H1 (cell line): ENCODE measurements around the gene STEAP4. TPM values are rescaled to one million over a fixed set of nuclear protein-coding genes. Genes with fewer than 3 reads are reported as not detected.

Experiments
- CTCF ChIA-PET: fragments of 300-600 bp; sonication (Branson Sonifier 250); formaldehyde crosslinking; loops from one replicate; lab custom pipeline; 2021; ENCODE audit not compliant: partially characterized antibody; lab: Charles Lee
- POLR2A ChIA-PET: fragments of 300-600 bp; sonication (Branson Sonifier 250); formaldehyde crosslinking; loops from one replicate; lab custom pipeline; 2021; ENCODE audit warnings: inconsistent platforms; ENCODE audit not compliant: partially characterized antibody; lab: Charles Lee
- DNase-seq, 2 experiments: peaks; one replicate each; pipeline versions ENCODE4 v3.0.0 to v3.0.0-alpha.2; 2010 to 2022; ENCODE audit warnings: low spot score in 2 of 2, low read depth in 1 of 2, mixed read lengths in 1 of 2
- FAIRE-seq: peaks from 2 replicates; lab custom pipeline; 2011; peaks lifted over from hg19 to GRCh38; lab: Jason Lieb, UNC
- H2AFZ ChIP-seq: 2 replicates; pipeline ENCODE4 v1.8.1; 2012; ENCODE audit warnings: low read length, inconsistent platforms
- H2AK5ac ChIP-seq: 2 replicates; pipeline ENCODE4 v1.6.1; 2013; ENCODE audit warnings: low read depth, low read length
- H2BK120ac ChIP-seq: replicated peaks from 2 replicates; pipeline ENCODE3; 2013; ENCODE audit warnings: low read depth, low read length, inconsistent platforms
- H2BK12ac ChIP-seq: 2 replicates; pipeline ENCODE4 v1.6.1; 2013; ENCODE audit warnings: low read depth, low read length
- H2BK15ac ChIP-seq: 2 replicates; pipeline ENCODE4 v1.6.1; 2013; ENCODE audit warnings: low read length
- H2BK20ac ChIP-seq: 2 replicates; pipeline ENCODE4 v1.6.1; 2013; ENCODE audit warnings: low read length
- H2BK5ac ChIP-seq: 2 replicates; pipeline ENCODE4 v1.6.1; 2013; ENCODE audit warnings: low read depth, low read length
- H3K14ac ChIP-seq: 2 replicates; pipeline ENCODE4 v1.6.1; 2013; ENCODE audit warnings: inconsistent platforms; ENCODE audit not compliant: insufficient read length
- H3K18ac ChIP-seq: 2 replicates; pipeline ENCODE4 v1.6.1; 2013; ENCODE audit warnings: low read length; ENCODE audit errors: extremely low read depth
- H3K23ac ChIP-seq: 2 replicates; pipeline ENCODE4 v1.6.1; 2013; ENCODE audit warnings: inconsistent platforms; ENCODE audit not compliant: insufficient read length
- H3K23me2 ChIP-seq: 2 replicates; pipeline ENCODE4 v1.6.1; 2013; ENCODE audit warnings: low read depth, low read length
- H3K27ac ChIP-seq: 2 replicates; pipeline ENCODE4 v1.6.1; 2011; ENCODE audit warnings: low read depth, low read length, inconsistent platforms
- H3K27me3 ChIP-seq, 4 experiments: replicated peaks in 1 of 4; 1 replicate in 1 of 4; 2 replicates in 3 of 4; pipeline versions ENCODE4 v1.6.1 to v1.8.1; 2011 to 2013; ENCODE audit warnings: low read length in 3 of 4, mild to moderate bottlenecking in 3 of 4, inconsistent platforms in 2 of 4, mixed read lengths in 2 of 4, moderate library complexity in 1 of 4; ENCODE audit not compliant: control insufficient read depth in 3 of 4, insufficient read depth in 3 of 4; ENCODE audit errors: extremely low read depth in 1 of 4
- H3K36me3 ChIP-seq, 4 experiments: 2 replicates each; pipeline versions ENCODE4 v1.6.1 to v1.8.1; 2011 to 2013; ENCODE audit warnings: mild to moderate bottlenecking in 4 of 4, low read length in 3 of 4, moderate library complexity in 2 of 4, control low read depth in 1 of 4, inconsistent platforms in 1 of 4; ENCODE audit not compliant: insufficient read depth in 4 of 4, control insufficient read depth in 2 of 4
- H3K4ac ChIP-seq: replicated peaks from 2 replicates; pipeline ENCODE3; 2013; ENCODE audit warnings: low read length, low read depth, mixed read lengths, inconsistent platforms; ENCODE audit not compliant: insufficient read length
- H3K4me1 ChIP-seq, 4 experiments: replicated peaks in 1 of 4; 1 replicate in 1 of 4; 2 replicates in 3 of 4; pipeline versions ENCODE4 v1.6.1 to v1.8.1; 2011 to 2013; ENCODE audit warnings: low read length in 3 of 4, inconsistent platforms in 2 of 4, mixed read lengths in 1 of 4; ENCODE audit not compliant: insufficient read depth in 4 of 4, control insufficient read depth in 3 of 4
- H3K4me2 ChIP-seq, 2 experiments: 2 replicates each; pipeline versions ENCODE4 v1.6.1 to v1.8.1; 2011 to 2013; ENCODE audit warnings: low read depth in 2 of 2, low read length in 2 of 2, control low read depth in 1 of 2, inconsistent platforms in 1 of 2, mild to moderate bottlenecking in 1 of 2; ENCODE audit not compliant: insufficient read depth in 1 of 2
- H3K4me3 ChIP-seq, 4 experiments: fragments of 200-600, 300-600 bp in 1 of 4; sonication (generic), shearing (Covaris generic), sonication (Bioruptor Twin) in 1 of 4; 2 replicates each; pipeline versions ENCODE4 v1.5.1 to v1.8.1; 2011 to 2016; ENCODE audit warnings: low read length in 4 of 4, low read depth in 3 of 4, control low read depth in 2 of 4, inconsistent platforms in 2 of 4, mild to moderate bottlenecking in 2 of 4, mixed read lengths in 1 of 4, moderate library complexity in 1 of 4; ENCODE audit not compliant: insufficient read depth in 2 of 4; ENCODE audit errors: extremely low read depth in 1 of 4
- H3K56ac ChIP-seq: replicated peaks from 2 replicates; pipeline ENCODE3; 2013; ENCODE audit warnings: low read depth, mild to moderate bottlenecking, mixed read lengths, low read length, inconsistent platforms; ENCODE audit not compliant: insufficient read length
- H3K79me1 ChIP-seq: 2 replicates; pipeline ENCODE4 v1.6.1; 2013; ENCODE audit warnings: low read depth, low read length, control low read depth
- H3K79me2 ChIP-seq, 2 experiments: 2 replicates each; pipeline versions ENCODE4 v1.6.1 to v1.8.1; 2012 to 2013; ENCODE audit warnings: low read length in 2 of 2, mild to moderate bottlenecking in 2 of 2, inconsistent platforms in 1 of 2; ENCODE audit not compliant: insufficient read depth in 2 of 2, control insufficient read depth in 1 of 2
- H3K9ac ChIP-seq, 4 experiments: replicated peaks in 1 of 4; 1 replicate in 1 of 4; 2 replicates in 3 of 4; pipeline versions ENCODE4 v1.6.1 to v1.8.1; 2011 to 2013; ENCODE audit warnings: low read depth in 3 of 4, low read length in 3 of 4, control low read depth in 2 of 4, mild to moderate bottlenecking in 2 of 4, moderate library complexity in 2 of 4, inconsistent platforms in 1 of 4; ENCODE audit errors: extremely low read depth in 1 of 4
- H3K9me3 ChIP-seq, 2 experiments: 2 replicates each; pipeline versions ENCODE4 v1.6.1 to v1.8.1; 2012 to 2013; ENCODE audit warnings: mild to moderate bottlenecking in 2 of 2, moderate library complexity in 2 of 2, control low read depth in 1 of 2, inconsistent platforms in 1 of 2, low read depth in 1 of 2, low read length in 1 of 2, mixed read lengths in 1 of 2; ENCODE audit not compliant: insufficient read depth in 2 of 2
- H4K20me1 ChIP-seq, 2 experiments: replicated peaks in 1 of 2; 2 replicates each; pipeline versions ENCODE3 to v1.8.1; 2011 to 2013; ENCODE audit warnings: inconsistent platforms in 2 of 2, low read length in 2 of 2, mild to moderate bottlenecking in 1 of 2; ENCODE audit not compliant: insufficient read depth in 2 of 2, control insufficient read depth in 1 of 2
- H4K5ac ChIP-seq: 2 replicates; pipeline ENCODE4 v1.6.1; 2013; ENCODE audit warnings: low read length, low read depth, mixed read lengths, inconsistent platforms; ENCODE audit not compliant: insufficient read length
- H4K8ac ChIP-seq: 2 replicates; pipeline ENCODE4 v1.8.0; 2013; ENCODE audit warnings: mild to moderate bottlenecking, moderate library complexity, low read length, inconsistent platforms; ENCODE audit not compliant: insufficient read depth; ENCODE audit errors: extremely low read depth
- H4K91ac ChIP-seq: replicated peaks from 2 replicates; pipeline ENCODE3; 2013; ENCODE audit warnings: low read length, mixed read lengths, inconsistent platforms; ENCODE audit not compliant: insufficient read length
- ASH2L ChIP-seq: fragments of 200-600, 300-600 bp; sonication (generic); IDR thresholded peaks from one replicate; pipeline ENCODE4 v1.7.1; 2017; ENCODE audit warnings: low read length
- CEBPB ChIP-seq: IDR thresholded peaks from 2 replicates; pipeline ENCODE4 v1.6.1; 2012; ENCODE audit warnings: low read depth, low read length
- CHD1 ChIP-seq: IDR thresholded peaks from 2 replicates; pipeline ENCODE4 v1.6.1; 2012; ENCODE audit warnings: low read depth, low read length, improper control_type of control experiment
- MAFK ChIP-seq: IDR thresholded peaks from 2 replicates; pipeline ENCODE4 v1.6.1; 2012; ENCODE audit warnings: low read depth, mild to moderate bottlenecking, improper control_type of control experiment, low read length
- POLR2AphosphoS5 ChIP-seq: IDR thresholded peaks from 2 replicates; pipeline ENCODE4 v1.6.1; 2011; ENCODE audit warnings: low read depth, low read length
- RBBP5 ChIP-seq: IDR thresholded peaks from 2 replicates; pipeline ENCODE4 v1.7.1; 2012; ENCODE audit warnings: low read depth, mild to moderate bottlenecking, inconsistent platforms, low read length, moderate library complexity, borderline replicate concordance
- WGBS, 2 experiments: shearing (Covaris generic) in 1 of 2; methylation state at CpG; one replicate each; pipeline versions ENCODE4 v1.1.6 to v1.1.7; 2013 to 2015; ENCODE audit warnings: low lambda C conversion rate in 2 of 2, mixed read lengths in 2 of 2, inconsistent platforms in 1 of 2, low coverage in 1 of 2, missing lambda C conversion rate in 1 of 2; ENCODE audit not compliant: insufficient replicate concordance in 2 of 2, insufficient coverage in 1 of 2, insufficient read length in 1 of 2; ENCODE audit errors: extremely low coverage in 1 of 2, missing lambda C conversion rate in 1 of 2; 5-methylcytosine and 5-hydroxymethylcytosine counted together
- polyA plus RNA-seq, 7 experiments: library from polyadenylated mRNA; depleted of rRNA in 3 of 7; stranded (reverse) in 5 of 7; unstranded in 2 of 7; fragments of >200 nt in 5 of 7; fragments of 200-250 nt in 2 of 7; gene quantifications; 1 replicate in 5 of 7; 2 replicates in 1 of 7; 4 replicates in 1 of 7; pipeline versions ENCODE4 v1.2.1 to v1.2.3, GENCODE V29; 2011 to 2013; ENCODE audit warnings: missing spikeins in 2 of 7, mixed read lengths in 2 of 7
- total RNA-seq: library from RNA; stranded (reverse); fragmentation: NEBNext Ultra II Directional; extraction: Animal tissue kit (Norgen Biotek cat#: 25700); gene quantifications from 2 replicates; pipeline ENCODE4 v1.2.1, GENCODE V29; 2021

STEAP4 gene
- total and polyA plus RNA-seq, 2 of the 8 experiments (the other 6 are each of a cell fraction or from before 2014, with no cell fraction given) = under 0.01 TPM; not detected in 1

DNA sequence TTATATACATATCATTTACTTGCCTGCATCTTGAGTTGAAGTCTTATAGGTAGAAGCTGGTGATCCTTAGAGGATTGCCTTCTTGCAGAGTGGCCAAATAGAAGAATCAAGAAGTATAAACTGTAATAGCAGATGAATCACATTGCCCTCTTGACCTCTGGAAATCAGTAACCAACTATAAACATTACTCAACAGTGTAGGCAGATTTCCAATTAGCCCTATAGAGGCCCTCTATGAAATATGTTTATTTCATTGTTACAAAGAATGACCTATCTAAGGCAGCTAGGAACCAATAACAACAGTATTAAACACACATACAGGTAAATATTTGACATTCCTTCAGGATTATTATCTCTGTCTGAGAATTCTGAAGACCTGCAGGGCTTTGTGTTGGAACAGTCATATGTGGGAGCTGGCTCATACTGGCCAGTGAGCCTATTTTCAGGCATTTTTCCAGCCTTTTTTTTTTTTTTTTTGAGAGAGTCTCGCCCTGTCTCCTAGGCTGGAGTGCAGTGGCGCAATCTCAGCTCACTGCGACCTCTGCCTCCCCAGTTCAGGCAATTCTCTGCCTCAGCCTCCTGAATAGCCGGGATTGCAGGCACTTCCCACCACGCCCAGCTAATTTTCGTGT lies 79.7 kb downstream of the STEAP4 start:
- no peak overlapping the region for H4K8ac ChIP-seq
- no peak overlapping the region for H3K4me3 ChIP-seq
- H3K9me3 ChIP-seq = no peaks in the 10 kb centered on the region
- H2BK20ac ChIP-seq = no peak overlapping the region
- H2BK120ac ChIP-seq = no peak overlapping the region
- no peak for FAIRE-seq
- H3K36me3 ChIP-seq = no peaks in the 10 kb centered on the region
- no peak overlapping the region for H3K14ac ChIP-seq
- H3K18ac ChIP-seq = no peak overlapping the region
- H3K4ac ChIP-seq = no peak overlapping the region
- H2BK12ac ChIP-seq = no peak overlapping the region
- CTCF ChIA-PET = interaction anchor here (0.8 kb wide), 1 partner anchor 15 kb away, joined by 3 read pairs; no protein-coding TSS in a partner anchor
- peaks cover 3% of the 10 kb centered on the region; the same call in 1 of the 2 replicates for H3K23me2 ChIP-seq
- POLR2A ChIA-PET = no interaction called here
- H4K5ac ChIP-seq = no peak overlapping the region
- H2AK5ac ChIP-seq = no peak overlapping the region
- no peaks in the 10 kb centered on the region for H4K20me1 ChIP-seq
- no peak overlapping the region for H2AFZ ChIP-seq
- H3K79me2 ChIP-seq = no peaks in the 10 kb centered on the region
- no peak for DNase-seq
- no peak overlapping the region for H2BK5ac ChIP-seq
- no peaks in the 10 kb centered on the region for H3K79me1 ChIP-seq
- no peak overlapping the region for H2BK15ac ChIP-seq
- no peaks in the 10 kb centered on the region for H3K27me3 ChIP-seq
- no peaks in the 10 kb centered on the region for H3K4me1 ChIP-seq
- H3K27ac ChIP-seq = no peak overlapping the region
- H3K23ac ChIP-seq = no peak overlapping the region
- no peak overlapping the region for H3K9ac ChIP-seq
- H3K4me2 ChIP-seq = no peak overlapping the region
- no peak overlapping the region for H4K91ac ChIP-seq
- WGBS, 2 experiments = 79% methylated on average over 3 of the region's 6 CpGs; no CpG with 5 or more reads in 1 of the 2 experiments
- H3K56ac ChIP-seq = no peak overlapping the region
- no peak for TF ChIP-seq CHD1
- no peak for TF ChIP-seq RBBP5
- TF ChIP-seq CEBPB = no peak
- no peak for TF ChIP-seq ASH2L
- TF ChIP-seq POLR2AphosphoS5 = no peak
- TF ChIP-seq MAFK = no peak
